ENCODE data around the gene RIMS4.

- TF ChIP-seq POLR2A (IDR thresholded peaks at IDR 0.05; ENCODE audit: low read depth), result no peak
- no peak for TF ChIP-seq EP300 (IDR thresholded peaks at IDR 0.05)
- TF ChIP-seq CTCF (IDR thresholded peaks at IDR 0.05), result no peak
These were observed 51.9 kb downstream of the RIMS4 start for GRCh38 chr20:44758247-44759101.
